Activated T-cell treated with anti-CD3 and anti-CD28 coated beads for 48 hours (primary cell): ENCODE measurements around the gene ABHD10.

Experiments used
- DNase-seq: peaks from one replicate; pipeline ENCODE4 v3.0.0-alpha.2; 2020; ENCODE audit warnings: low read depth

ABHD10 gene

GRCh38 chr3:111965484-111965883 lies 13.3 kb upstream of the ABHD10 start:
- DNase-seq = no peak

DNA sequence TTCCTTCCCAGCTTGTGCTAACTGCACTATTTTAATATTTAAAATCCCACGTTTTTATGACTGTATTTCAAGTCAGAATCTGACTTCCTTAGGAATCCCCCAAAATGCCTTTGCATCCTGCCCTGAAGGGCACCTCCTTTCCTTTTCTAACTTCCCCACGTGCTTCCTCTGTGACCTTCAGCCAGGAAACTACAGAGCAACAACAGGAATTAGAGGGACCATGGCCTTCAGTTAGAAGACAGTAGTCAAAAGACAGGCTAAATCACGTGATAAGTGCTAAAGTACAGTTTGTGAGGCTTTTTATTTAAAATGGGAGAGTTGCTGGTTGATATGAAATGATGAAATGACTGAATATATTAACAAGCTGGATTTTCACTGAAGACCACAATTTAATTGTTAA lies 11.8 kb upstream of the ABHD10 start:
- no peak for DNase-seq

GRCh38 chr3:111967651-111968274 lies 11.1 kb upstream of the ABHD10 start:
- peak; percentile 72 for DNase-seq

DNA sequence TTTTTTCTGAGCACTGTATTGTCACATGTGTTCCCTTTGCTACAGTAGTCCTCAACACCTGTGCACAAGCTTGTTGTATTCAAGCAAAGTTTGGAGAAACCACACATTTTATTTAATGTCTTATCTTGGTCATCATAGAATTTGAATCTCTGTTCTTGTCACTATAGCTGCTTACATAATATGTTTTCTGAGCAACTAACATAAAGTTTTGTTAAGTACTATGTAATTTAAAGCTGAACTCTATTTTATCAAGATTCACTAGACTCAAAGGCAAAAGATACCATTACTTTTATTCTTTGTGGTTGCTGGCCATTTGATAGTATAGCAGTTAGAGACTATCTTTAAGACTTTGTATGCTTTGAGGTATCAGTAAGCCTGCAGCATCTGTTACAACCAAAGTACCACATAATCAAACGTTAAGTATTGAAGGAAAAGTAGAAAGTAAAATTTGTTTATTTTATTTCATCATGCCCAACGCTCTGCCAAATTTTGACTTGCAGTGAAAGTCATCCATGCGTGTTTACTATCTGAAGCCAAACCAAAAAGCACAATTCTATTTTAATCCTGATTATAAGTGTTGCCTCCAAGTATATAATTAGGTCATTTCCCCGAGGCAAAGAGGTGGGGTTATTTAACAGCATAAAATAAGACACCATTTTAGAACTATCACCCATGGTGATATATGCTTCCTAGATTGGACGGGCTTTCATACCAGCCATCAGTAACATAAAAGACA lies 10.3 kb upstream of the ABHD10 start:
- no peak for DNase-seq

GRCh38 chr3:111970376-111970775 lies 8.4 kb upstream of the ABHD10 start:
- no peak for DNase-seq

DNA sequence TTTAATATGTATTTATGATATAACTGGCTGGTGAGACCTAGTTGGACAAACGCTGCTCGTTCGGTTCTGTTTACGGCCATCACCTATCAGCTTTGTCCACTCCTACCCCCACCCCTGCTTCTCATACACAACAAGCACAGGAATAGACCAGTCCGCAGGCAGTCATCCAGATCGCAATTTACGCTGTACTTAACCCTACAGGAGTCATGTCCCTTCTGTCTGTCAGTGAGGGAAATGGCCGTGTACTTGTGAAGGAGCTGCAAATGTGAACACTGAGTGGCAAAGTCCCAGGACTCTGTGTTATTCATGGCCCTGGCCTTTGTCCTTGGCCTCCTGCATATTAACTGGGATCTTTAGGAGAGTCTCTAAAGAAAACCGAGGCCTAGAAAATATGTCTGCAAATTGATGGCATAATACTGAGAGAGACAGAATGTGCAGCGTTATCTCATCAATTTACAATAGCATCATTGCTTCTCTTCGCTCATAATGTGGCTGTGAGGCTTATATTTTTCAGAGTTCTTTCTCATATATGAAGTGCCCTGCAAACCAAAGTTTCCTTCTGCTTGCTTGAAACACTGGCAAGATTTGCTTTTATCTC lies 7.2 kb upstream of the ABHD10 start:
- no peak for DNase-seq

DNA sequence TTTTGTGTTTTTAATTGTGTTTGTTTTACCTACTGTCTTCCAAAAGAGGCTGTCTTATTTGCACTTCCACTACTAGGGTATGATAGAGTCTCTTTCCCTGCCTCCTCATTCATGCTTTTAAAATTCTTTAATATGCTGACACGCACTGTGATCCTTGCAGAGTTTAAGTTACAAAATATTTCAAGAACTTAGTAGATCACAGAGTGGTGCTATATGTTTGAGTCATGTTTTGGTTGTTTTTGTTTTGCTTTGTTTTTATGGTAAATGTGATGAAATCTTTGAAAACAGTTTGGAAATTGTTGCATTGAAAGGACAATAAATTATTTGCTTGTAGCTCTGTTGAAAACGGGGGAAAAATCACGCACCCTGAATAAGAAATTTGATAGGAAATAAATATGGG lies 5.9 kb upstream of the ABHD10 start:
- no peak for DNase-seq

DNA sequence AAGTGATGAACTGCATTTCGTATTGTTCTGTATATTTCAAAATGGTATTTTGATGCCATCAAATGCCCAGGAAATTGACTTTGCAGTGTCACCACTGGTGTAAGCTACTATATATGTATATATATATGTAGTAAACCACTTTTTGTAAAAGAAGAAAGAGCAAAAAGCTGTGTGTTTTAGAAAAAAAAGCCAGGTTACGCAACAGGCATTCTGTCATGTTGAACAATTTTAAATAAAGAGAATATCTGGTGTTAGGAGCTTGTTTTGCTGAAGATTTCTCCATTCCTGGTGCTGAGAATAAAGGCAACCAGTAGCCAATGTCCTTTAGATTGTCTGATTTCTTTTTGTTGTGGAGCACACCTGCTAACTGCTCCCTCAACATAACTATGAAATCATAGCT lies 3.7 kb upstream of the ABHD10 start:
- no peak for DNase-seq

DNA sequence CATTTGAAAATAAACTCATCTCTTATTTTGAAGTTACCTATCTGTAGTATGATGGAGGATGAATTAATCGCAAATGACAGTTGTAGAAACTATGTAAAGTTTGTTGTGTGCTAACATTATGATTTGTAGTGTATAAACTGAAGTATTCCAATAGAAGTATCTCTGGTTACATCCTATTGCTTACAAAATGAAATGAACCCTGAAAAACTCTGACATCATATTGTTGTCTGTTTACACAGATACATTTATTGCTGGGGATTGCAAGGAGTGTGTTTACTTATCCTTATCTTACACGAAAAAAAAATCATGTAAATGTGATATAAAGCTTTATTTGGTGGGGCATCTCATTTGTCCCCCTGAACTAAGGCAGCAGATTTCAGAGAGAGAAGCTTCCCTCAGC lies 2.6 kb upstream of the ABHD10 start:
- no peak for DNase-seq

GRCh38 chr3:111979434-111980038 lies 710 bp downstream of the ABHD10 start:
- no peak for DNase-seq

DNA sequence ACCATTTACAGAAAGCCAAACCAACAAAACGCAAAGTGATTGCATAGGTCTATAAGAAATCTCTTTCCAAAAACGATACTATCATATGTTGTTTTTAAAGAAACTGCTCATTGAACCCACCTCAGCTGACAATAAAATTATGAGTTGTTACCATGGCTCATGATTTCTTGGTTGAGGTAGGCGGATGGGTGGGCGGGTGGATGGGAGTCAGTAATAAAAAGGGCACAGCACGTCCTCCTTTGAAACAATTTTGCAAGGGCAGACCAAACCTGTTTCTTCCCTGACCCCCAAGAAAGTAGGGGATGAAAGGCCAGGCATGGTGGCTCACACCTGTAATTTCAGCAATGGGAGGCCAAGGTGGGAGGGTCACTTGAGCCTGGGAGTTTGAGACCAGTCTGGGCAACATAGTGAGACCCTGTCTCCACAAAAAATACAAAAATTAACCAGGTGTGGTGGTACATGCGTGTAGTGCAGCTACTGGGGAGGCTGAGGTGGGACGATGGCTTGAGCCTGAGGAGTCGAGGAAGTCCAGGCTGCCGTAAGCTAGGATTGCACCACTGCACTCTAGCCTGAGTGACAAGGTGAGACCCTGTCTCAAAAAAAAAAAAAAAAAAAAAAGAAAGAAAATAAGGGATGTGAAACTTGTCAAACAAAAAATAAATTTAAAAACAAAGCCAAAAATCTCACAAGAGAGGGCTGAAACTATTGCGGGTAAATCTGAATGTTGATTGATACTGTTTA lies 2.1 kb downstream of the ABHD10 start:
- no peak for DNase-seq

GRCh38 chr3:111981457-111981763 lies 2.6 kb downstream of the ABHD10 start:
- no peak for DNase-seq

DNA sequence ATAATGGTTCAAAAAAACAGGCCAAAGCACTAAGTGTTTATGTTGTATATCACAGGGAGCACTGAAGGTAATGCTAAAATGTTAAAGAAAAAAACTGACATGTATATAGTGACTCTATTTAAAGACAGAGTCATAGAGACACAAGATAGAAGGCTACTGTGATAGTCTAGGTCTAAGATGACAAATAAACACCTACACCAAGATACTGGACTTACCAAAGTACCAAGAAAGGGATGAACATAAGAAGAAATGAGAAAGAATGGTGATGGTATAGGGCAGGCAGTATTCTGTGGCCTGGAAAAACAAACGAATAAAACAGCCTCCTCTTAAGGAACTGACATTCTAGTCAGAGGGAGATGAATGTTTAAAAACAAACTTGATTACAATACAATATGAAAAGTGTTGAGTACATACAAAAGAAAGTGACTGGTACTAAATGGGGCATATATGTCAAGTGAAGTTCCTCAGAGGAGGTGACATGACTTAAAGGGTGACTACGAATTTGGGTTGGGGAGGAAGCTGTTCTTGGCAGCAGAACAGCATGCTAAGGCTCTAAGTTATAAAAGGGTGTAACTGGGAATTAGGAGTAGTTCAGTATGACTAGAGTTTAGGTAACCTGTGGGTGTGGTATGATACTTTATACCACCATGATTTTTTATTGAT lies 5.9 kb downstream of the ABHD10 start:
- DNase-seq = no peak

DNA sequence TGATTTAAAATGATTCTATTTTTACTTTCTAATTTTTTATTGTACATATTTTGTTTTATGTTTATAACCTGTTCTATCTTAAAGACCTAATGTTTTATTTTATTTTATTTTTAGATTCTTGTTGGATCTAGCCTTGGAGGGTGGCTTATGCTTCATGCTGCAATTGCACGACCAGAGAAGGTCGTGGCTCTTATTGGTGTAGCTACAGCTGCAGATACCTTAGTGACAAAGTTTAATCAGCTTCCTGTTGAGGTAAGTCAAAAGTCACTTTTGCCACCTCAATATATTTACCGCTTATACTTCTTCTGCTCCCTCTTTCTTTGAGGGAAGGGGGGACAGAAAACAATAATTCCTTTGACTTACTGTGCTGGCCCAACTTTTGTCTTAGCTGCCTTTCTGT lies 8.0 kb downstream of the ABHD10 start:
- DNase-seq = no peak

GRCh38 chr3:111989061-111989678 lies 10.3 kb downstream of the ABHD10 start:
- DNase-seq = no peak

DNA sequence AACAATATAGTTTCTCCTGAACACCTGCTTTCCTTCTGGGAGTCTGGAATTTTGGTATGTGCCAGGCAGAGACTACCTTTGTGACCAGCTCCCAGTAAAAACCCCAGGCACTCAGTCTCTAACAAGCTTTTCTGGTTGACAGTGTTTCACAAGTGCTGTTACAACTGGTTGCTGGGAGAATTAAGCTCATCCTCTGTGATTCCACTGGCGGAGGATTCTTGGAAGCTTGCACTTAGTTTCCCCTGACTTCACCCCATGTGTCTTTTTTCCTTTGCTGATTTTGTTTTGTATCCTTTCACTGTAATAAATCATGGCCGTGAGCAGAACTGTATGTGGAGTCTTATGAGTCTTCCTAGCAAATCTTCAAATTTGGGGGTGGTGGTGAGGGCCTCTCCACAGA lies 14.2 kb downstream of the ABHD10 start:
- no peak for DNase-seq

- DNase-seq = no peak
Measured at GRCh38 chr3:111998636-111999483, 20.0 kb downstream of the ABHD10 start, which contains the start of gene TAGLN3. Gene TAGLN3 (plus strand): TSS chr3:111998922. CDS start chr3:111999423, 501 bp downstream.

DNA sequence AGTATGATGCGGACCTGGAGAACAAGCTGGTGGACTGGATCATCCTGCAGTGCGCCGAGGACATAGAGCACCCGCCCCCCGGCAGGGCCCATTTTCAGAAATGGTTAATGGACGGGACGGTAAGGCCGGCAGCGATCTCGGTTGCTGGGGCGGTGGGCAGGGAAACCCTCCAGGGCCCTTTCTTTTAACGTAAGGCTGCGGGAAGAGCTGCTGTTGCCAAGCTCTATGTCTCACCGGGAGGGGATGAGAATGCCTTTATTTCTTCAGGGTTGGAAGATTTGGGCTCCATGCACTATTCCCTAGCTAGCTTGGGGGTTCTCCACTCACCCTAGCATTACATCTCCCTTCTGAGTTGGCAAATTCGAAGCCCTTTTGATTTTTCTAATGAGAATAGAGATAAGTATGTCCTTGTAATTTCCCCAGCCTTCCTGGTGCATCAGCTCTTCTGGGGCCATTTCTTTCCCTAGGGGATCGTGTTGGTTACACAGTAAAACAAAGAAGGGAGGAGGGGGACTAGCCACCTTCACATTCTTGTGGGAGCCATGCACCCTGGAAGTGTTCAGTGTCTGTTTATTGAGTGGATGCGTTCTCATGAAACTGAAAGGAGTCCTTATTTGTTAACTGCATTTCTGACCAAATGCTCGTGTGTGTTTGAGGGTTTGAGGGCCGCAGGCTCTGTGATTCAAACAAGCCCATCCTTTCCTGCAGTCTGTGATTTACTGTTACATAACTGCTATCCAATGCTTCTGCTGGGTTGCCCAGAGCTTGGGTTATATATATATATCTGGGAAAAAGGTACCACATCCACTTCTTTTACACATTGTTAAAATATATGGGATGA lies 20.9 kb downstream of the ABHD10 start:
- no peak for DNase-seq

DNA sequence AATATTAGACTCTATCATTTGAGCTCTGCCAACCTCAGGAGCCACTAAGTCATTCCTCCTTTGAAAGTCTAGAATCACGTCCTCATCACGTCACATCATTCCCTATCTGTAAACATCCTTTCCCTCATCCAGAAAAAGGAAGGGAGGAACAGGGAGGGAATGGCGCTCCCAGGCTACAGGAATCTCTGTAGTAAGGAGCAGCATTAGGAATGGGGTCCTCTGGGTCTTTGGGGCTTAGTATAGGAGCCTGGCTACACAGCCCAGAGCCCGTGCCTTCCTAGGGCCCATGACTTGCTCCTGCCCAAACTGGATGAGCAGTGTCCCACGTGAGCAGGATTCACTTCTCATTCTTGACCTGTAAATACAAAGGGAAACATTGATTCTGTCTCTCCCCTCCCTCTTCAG lies 21.5 kb downstream of the ABHD10 start:
- no peak for DNase-seq

DNA sequence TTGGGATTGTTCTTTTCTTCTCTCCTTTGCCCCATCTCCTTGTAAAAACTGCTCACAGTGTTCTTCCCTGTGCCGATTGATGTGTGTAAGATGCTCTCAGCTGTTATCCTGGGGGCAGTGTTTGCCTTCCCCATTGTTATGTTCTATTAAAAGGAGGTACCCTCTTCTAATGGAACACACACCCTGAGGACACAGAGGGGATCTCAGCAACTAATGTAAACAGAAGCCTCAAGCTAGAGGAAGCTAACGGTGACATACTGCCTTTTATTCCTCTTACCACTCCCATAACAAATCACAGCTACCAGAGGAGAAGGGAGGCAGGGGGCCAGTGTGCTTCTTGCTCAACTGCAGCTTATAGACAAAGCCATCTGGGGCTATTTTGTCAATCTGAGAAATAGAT lies 22.1 kb downstream of the ABHD10 start:
- no peak for DNase-seq
